Vagina (tissue), 2 donors: ENCODE results near the gene DCLK2. TPM values are rescaled to one million over a fixed set of nuclear protein-coding genes. Genes with fewer than 3 reads are reported as not detected.

Experiments used
- DNase-seq, 2 donors: peaks; one replicate each; pipeline ENCODE4 v3.0.0-alpha.2; 2017; ENCODE audit errors: extremely low spot score in 2 of 2
- H3K27ac ChIP-seq: fragments of 200-600 bp; sonication (generic); one replicate; pipeline ENCODE4 v1.5.1; 2019
- H3K27me3 ChIP-seq: fragments of 200-600 bp; sonication (generic); one replicate; pipeline ENCODE4 v1.5.1; 2019
- H3K36me3 ChIP-seq, 2 donors: fragments of 200-600 bp; sonication (generic); one replicate each; pipeline ENCODE4 v1.5.1; 2017 to 2019
- H3K4me1 ChIP-seq: fragments of 200-600 bp; sonication (generic); one replicate; pipeline ENCODE4 v1.5.1; 2019
- H3K4me3 ChIP-seq, 2 donors: fragments of 200-600 bp; sonication (generic); 1 replicate in 1 of 2; 2 replicates in 1 of 2; pipeline ENCODE4 v1.5.1; 2016 to 2019
- H3K9me3 ChIP-seq: fragments of 200-600 bp; sonication (generic); one replicate; pipeline ENCODE4 v1.5.1; 2019
- POLR2A ChIP-seq, 2 donors: fragments of 450-650 bp; IDR thresholded peaks; one replicate each; pipeline ENCODE4 v1.6.1; 2017; ENCODE audit warnings: antibody characterized with exemption in 2 of 2, mild to moderate bottlenecking in 2 of 2, moderate library complexity in 2 of 2
- POLR2AphosphoS5 ChIP-seq, 2 donors: sonication (generic); formaldehyde crosslinking; IDR thresholded peaks; one replicate each; pipeline ENCODE4 v1.9.0; 2017; ENCODE audit warnings: antibody characterized with exemption in 2 of 2, mild to moderate bottlenecking in 2 of 2, low read depth in 1 of 2; ENCODE audit not compliant: insufficient read depth in 1 of 2
- intact Hi-C: fragments of 100-400 bp; cut with DNase I; formaldehyde crosslinking; loops from one replicate; pipeline ENCODE4 v1.15.1; 2023
- total RNA-seq: library from RNA; depleted of rRNA; stranded (reverse); fragments of >200 nt; gene quantifications from one replicate; pipeline ENCODE4 v1.2.3, GENCODE V29; 2016
- TF ChIP-seq, protein P1 (sequence below), 3 experiments: fragments of 450-650 bp in 2 of 3; fragments of 200-600 bp in 1 of 3; sonication (generic) in 1 of 3; IDR thresholded peaks; one replicate each; pipeline ENCODE4 v1.5.1; 2017 to 2019; ENCODE audit warnings: antibody characterized with exemption in 3 of 3, mild to moderate bottlenecking in 2 of 3, moderate library complexity in 2 of 3

The DCLK2 gene
- total RNA-seq, 1 donor from 2014 or later, result 5.9 TPM

DNA sequence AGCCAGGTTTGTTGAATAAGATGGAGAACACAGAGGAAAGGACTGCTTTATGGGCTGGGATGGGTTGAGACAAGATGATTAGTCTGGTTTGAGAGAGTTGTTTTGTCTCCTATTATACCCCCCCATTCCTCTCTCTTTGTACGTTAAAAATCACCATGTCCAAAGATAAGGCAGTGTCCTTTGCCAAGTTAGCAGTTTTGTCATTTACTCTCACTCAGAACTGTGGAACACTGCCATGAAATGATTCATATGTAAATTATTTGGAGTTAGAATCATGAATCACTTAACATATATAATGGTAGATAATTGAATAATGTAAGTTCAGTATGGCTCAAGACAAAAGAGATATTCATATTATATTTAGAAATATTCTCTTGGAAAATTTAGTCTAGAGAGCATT, 151.3 kb downstream of the DCLK2 start:
- no peak for DNase-seq
- Histone ChIP-seq H3K27ac (no peak overlapping the region), H3K27me3 (no peaks in the 10 kb centered on the region), H3K4me1 (no peaks in the 10 kb centered on the region), H3K36me3 (no peaks in the 10 kb centered on the region), H3K9me3 (no peaks in the 10 kb centered on the region), H3K4me3 (no peak overlapping the region)
- TF ChIP-seq, protein P1, sequence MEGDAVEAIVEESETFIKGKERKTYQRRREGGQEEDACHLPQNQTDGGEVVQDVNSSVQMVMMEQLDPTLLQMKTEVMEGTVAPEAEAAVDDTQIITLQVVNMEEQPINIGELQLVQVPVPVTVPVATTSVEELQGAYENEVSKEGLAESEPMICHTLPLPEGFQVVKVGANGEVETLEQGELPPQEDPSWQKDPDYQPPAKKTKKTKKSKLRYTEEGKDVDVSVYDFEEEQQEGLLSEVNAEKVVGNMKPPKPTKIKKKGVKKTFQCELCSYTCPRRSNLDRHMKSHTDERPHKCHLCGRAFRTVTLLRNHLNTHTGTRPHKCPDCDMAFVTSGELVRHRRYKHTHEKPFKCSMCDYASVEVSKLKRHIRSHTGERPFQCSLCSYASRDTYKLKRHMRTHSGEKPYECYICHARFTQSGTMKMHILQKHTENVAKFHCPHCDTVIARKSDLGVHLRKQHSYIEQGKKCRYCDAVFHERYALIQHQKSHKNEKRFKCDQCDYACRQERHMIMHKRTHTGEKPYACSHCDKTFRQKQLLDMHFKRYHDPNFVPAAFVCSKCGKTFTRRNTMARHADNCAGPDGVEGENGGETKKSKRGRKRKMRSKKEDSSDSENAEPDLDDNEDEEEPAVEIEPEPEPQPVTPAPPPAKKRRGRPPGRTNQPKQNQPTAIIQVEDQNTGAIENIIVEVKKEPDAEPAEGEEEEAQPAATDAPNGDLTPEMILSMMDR (IDR thresholded peaks at IDR 0.05), result no peak
- TF ChIP-seq POLR2AphosphoS5 (IDR thresholded peaks at IDR 0.05; ENCODE audit: insufficient read depth in 1 of 2, low read depth in 1 of 2) (no peak), POLR2A (IDR thresholded peaks at IDR 0.05) (no peak)
- intact Hi-C loops, result no loop called here

DNA sequence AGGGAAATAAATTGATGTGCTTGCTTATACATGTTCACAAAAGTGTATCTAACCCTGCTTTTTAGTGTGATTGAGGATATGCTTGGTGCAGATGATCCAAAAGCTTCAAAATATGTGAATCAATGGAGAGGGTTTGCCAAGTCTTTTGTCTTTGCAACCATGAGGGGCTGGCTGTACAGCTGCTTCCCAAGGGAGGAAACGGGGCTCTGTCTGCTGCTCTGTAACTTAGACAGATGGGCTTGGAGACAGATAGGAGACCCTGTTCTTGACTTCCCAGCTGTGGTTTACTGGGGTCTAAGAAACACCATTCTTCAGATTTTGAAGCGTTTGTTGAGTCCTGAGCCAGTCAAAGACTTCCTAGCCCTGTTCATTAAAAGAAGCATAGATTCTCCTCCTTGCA, 152.3 kb downstream of the DCLK2 start:
- TF ChIP-seq POLR2A (IDR thresholded peaks at IDR 0.05) (no peak), POLR2AphosphoS5 (IDR thresholded peaks at IDR 0.05; ENCODE audit: insufficient read depth in 1 of 2, low read depth in 1 of 2) (no peak)
- TF ChIP-seq, protein P1 (IDR thresholded peaks at IDR 0.05), result no peak
- no peak overlapping the region for H3K27ac ChIP-seq

GRCh38 chr4:150231107-150231770, 153.0 kb downstream of the DCLK2 start:
- no peak overlapping the region for H3K4me3 ChIP-seq
- no peaks in the 10 kb centered on the region for H3K9me3 ChIP-seq
- DNase-seq, result no peak
- H3K4me1 ChIP-seq, result no peaks in the 10 kb centered on the region
- intact Hi-C loops, result no loop called here
- no peak overlapping the region for H3K27ac ChIP-seq
- H3K36me3 ChIP-seq, result no peaks in the 10 kb centered on the region
- TF ChIP-seq, protein P1 (IDR thresholded peaks at IDR 0.05), result no peak
- TF ChIP-seq POLR2AphosphoS5 (IDR thresholded peaks at IDR 0.05; ENCODE audit: insufficient read depth in 1 of 2, low read depth in 1 of 2) (no peak), POLR2A (IDR thresholded peaks at IDR 0.05) (no peak)
- no peaks in the 10 kb centered on the region for H3K27me3 ChIP-seq

More for the DNA sequence above, 152.3 kb downstream of the DCLK2 start:
- DNase-seq, result no peak
- intact Hi-C loops, result no loop called here
- H3K4me3 ChIP-seq, result no peak overlapping the region
- H3K36me3 ChIP-seq, result no peaks in the 10 kb centered on the region
- no peaks in the 10 kb centered on the region for H3K4me1 ChIP-seq
- H3K9me3 ChIP-seq, result no peaks in the 10 kb centered on the region
- no peaks in the 10 kb centered on the region for H3K27me3 ChIP-seq

GRCh38 chr4:150232029-150232428, 153.8 kb downstream of the DCLK2 start:
- Histone ChIP-seq H3K27ac (no peak overlapping the region), H3K9me3 (no peaks in the 10 kb centered on the region), H3K4me1 (peaks cover 5% of the 10 kb centered on the region), H3K27me3 (no peaks in the 10 kb centered on the region), H3K36me3 (no peaks in the 10 kb centered on the region), H3K4me3 (no peak overlapping the region)
- TF ChIP-seq, protein P1 (IDR thresholded peaks at IDR 0.05), result no peak
- TF ChIP-seq POLR2A (IDR thresholded peaks at IDR 0.05), result no peak
- DNase-seq, result no peak
- intact Hi-C loops, result no loop called here

DNA sequence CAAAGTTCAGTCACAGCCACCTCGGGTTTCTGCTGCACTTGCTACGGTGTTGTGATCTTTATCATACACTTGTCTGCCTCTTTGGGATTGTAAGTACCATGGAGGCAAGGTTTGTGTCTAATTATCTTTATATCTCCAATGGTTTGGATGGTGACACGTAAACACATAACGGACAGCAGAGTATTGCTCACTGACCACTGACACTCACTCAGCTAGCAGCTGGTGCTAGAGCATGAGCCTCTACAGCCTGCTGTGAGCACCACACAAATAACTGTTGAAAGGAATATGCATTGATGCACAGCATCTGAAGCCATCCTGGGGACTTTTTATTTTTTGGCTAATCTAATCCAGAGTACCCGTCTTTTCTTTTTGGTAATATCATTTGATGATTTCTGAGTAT, 156.0 kb downstream of the DCLK2 start:
- Histone ChIP-seq H3K4me1 (peaks cover 5% of the 10 kb centered on the region), H3K27ac (no peak overlapping the region), H3K9me3 (no peaks in the 10 kb centered on the region), H3K36me3 (no peaks in the 10 kb centered on the region), H3K27me3 (no peaks in the 10 kb centered on the region), H3K4me3 (no peak overlapping the region)
- no peak for DNase-seq
- TF ChIP-seq, protein P1 (IDR thresholded peaks at IDR 0.05), result no peak
- TF ChIP-seq POLR2A (IDR thresholded peaks at IDR 0.05) (no peak), POLR2AphosphoS5 (IDR thresholded peaks at IDR 0.05; ENCODE audit: insufficient read depth in 1 of 2, low read depth in 1 of 2) (no peak)
- intact Hi-C loops, result no loop called here
